Thyroid gland (tissue), 4 donors: ENCODE measurements around the gene PLA2G6. TPM values are rescaled to one million over a fixed set of nuclear protein-coding genes. Genes with fewer than 3 reads are reported as not detected.
"Not testable (repeated sequence)": the region's sequence is repeated elsewhere in the genome, so short reads cannot be mapped to it uniquely, and the experiment has no call there.

Experiments used
- DNase-seq, 2 donors: peaks; one replicate each; pipeline ENCODE4 v3.0.0-alpha.2; 2019
- H3K27ac ChIP-seq, 3 donors: fragments of 200-600 bp; sonication (generic); 1 replicate in 2 of 3; 2 replicates in 1 of 3; pipeline ENCODE4 v1.5.1; 2016 to 2019; ENCODE audit warnings: mild to moderate bottlenecking in 1 of 3, moderate library complexity in 1 of 3
- H3K27me3 ChIP-seq: fragments of 200-600 bp; sonication (generic); one replicate; pipeline ENCODE4 v1.5.1; 2019
- H3K36me3 ChIP-seq, 2 donors: fragments of 200-600 bp; sonication (generic); one replicate each; pipeline ENCODE4 v1.5.1; 2016 to 2019
- H3K4me1 ChIP-seq, 2 donors: fragments of 200-600 bp; sonication (generic); one replicate each; pipeline ENCODE4 v1.5.1; 2017 to 2019
- H3K4me3 ChIP-seq, 3 donors: fragments of 200-600 bp; sonication (generic); replicated peaks in 1 of 3; 1 replicate in 2 of 3; 2 replicates in 1 of 3; pipeline ENCODE4 v1.5.1; 2016; ENCODE audit warnings: mild to moderate bottlenecking in 1 of 3
- H3K9me3 ChIP-seq: fragments of 200-600 bp; sonication (generic); one replicate; pipeline ENCODE4 v1.5.1; 2017
- POLR2A ChIP-seq, 2 donors: fragments of 450-650 bp; IDR thresholded peaks; one replicate each; pipeline ENCODE4 v1.6.1; 2017; ENCODE audit warnings: antibody characterized with exemption in 2 of 2, mild to moderate bottlenecking in 2 of 2, moderate library complexity in 1 of 2
- WGBS, 2 donors: methylation state at CpG; one replicate each; pipeline ENCODE4 v1.1.5; 2017; 5-methylcytosine and 5-hydroxymethylcytosine counted together
- intact Hi-C: fragments of 100-400 bp; cut with DNase I; formaldehyde crosslinking; loops from one replicate; pipeline ENCODE4 v1.15.1; 2023
- total RNA-seq, 4 donors: library from RNA; depleted of rRNA; stranded (reverse); fragments of >200 nt; gene quantifications; one replicate each; pipeline ENCODE4 v1.2.3, GENCODE V29; 2016
- TF ChIP-seq, protein P1 (sequence below), 6 experiments: fragments of 200-600 bp in 3 of 6; fragments of 450-650 bp in 3 of 6; sonication (generic) in 3 of 6; IDR thresholded peaks; one replicate each; pipeline ENCODE4 v1.5.1; 2016 to 2019; ENCODE audit warnings: antibody characterized with exemption in 6 of 6, mild to moderate bottlenecking in 2 of 6, inconsistent platforms in 1 of 6, moderate library complexity in 1 of 6

PLA2G6 gene
- total RNA-seq, 4 donors from 2014 or later, result 106 to 122 (median 112) TPM

DNA sequence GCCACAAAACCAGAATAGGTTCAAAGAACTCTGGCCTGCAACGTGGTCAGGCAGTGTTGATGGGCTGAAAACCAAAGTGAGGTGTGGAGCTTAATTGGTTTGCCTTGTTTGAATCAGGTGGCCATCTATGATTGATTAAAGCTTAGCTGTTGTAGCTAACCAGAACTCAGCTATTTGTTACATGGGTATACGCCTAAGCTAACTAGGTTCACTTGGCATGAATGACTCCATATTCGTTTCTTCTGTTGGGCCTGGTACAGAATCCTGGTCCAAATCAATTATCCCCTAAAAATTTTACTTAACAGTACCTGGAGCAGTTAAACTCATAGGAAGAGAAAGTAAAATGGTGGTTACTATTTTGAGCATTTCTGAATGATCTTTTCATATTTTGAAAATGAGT is 63.4 kb downstream of the PLA2G6 start:
- no peak overlapping the region for H3K27ac ChIP-seq
- H3K9me3 ChIP-seq, result no peaks in the 10 kb centered on the region
- no peaks in the 10 kb centered on the region for H3K27me3 ChIP-seq
- H3K4me3 ChIP-seq, result no peak overlapping the region
- no peaks in the 10 kb centered on the region for H3K36me3 ChIP-seq
- DNase-seq, result no peak
- intact Hi-C loops, result no loop called here
- TF ChIP-seq, protein P1, sequence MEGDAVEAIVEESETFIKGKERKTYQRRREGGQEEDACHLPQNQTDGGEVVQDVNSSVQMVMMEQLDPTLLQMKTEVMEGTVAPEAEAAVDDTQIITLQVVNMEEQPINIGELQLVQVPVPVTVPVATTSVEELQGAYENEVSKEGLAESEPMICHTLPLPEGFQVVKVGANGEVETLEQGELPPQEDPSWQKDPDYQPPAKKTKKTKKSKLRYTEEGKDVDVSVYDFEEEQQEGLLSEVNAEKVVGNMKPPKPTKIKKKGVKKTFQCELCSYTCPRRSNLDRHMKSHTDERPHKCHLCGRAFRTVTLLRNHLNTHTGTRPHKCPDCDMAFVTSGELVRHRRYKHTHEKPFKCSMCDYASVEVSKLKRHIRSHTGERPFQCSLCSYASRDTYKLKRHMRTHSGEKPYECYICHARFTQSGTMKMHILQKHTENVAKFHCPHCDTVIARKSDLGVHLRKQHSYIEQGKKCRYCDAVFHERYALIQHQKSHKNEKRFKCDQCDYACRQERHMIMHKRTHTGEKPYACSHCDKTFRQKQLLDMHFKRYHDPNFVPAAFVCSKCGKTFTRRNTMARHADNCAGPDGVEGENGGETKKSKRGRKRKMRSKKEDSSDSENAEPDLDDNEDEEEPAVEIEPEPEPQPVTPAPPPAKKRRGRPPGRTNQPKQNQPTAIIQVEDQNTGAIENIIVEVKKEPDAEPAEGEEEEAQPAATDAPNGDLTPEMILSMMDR (IDR thresholded peaks at IDR 0.05), result no peak
- TF ChIP-seq POLR2A (IDR thresholded peaks at IDR 0.05), result no peak
- H3K4me1 ChIP-seq, result no peaks in the 10 kb centered on the region
- WGBS, 2 donors, result 88 to 94% methylated on average over 3 of the region's 3 CpGs

DNA sequence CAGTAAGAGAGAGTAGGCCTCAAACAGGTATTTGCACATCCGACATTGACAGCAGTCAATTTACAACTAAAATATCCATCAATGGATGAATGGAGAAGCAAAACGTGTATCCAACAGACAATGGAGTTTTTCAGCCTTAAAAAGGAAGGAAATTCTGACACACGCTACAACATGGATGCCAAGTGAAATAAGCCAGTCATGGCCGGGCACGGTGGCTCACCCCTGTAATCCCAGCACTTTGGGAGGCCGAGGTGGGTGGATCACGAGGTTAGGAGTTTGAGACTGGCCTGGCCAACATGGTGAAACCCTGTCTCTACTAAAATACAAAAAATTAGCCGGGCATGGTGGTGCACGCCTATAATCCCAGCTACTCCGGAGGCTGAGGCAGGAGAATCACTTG is 64.1 kb downstream of the PLA2G6 start:
- H3K4me3 ChIP-seq, H3K4me1 ChIP-seq, H3K9me3 ChIP-seq, H3K27me3 ChIP-seq, DNase-seq, H3K27ac ChIP-seq, H3K36me3 ChIP-seq, intact Hi-C loops: not testable (repeated sequence)
- 88 to 93% methylated on average over 10 of the region's 10 CpGs for WGBS, 2 donors

DNA sequence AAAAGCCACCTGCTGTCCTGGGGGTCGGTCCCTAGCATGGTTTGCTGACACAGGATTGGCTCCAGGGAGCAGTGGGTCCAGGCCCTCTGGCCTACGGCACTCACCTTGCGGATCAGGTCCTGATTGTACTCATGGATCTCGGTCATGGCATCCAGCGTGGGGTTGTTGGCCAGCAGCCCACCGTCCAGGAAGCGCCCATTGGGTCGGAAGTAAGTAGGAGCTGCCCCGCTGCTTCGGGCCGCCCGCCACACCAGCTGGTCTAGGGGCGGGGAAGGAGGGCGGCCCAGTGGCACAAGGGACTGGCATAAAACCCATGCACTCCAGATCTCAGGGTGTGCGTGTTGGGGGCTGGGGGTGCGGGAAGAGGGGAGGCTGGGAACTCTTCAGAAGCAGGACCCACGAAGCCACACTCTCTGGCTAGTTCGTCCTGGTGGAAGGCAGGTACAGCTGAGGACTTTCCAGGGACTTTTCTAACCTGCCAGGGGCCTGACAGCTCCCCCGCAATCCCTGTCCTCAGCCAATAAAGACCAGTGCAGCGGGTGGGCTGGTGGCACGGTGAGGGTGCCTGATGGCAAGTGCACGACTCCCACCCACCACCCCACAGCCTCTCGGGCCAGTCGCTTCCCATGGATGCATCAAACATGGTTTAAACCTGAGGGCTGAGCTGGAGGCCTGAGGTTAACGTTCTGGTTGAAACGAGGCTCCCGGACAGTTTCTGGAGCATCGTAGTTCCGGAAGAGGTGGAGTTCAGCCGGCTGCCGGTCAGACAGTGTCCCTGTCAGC is 66.0 kb downstream of the PLA2G6 start:
- Histone ChIP-seq H3K4me3 (no peak overlapping the region), H3K36me3 (no peaks in the 10 kb centered on the region), H3K4me1 (no peaks in the 10 kb centered on the region), H3K27ac (no peak overlapping the region), H3K27me3 (no peaks in the 10 kb centered on the region), H3K9me3 (no peaks in the 10 kb centered on the region)
- 97 to 98% methylated on average over 17 to 24 of the region's 31 CpGs for WGBS, 2 donors
- DNase-seq, result no peak
- intact Hi-C loops, result no loop called here
- TF ChIP-seq, protein P1 (IDR thresholded peaks at IDR 0.05), result no peak
- TF ChIP-seq POLR2A (IDR thresholded peaks at IDR 0.05), result no peak

DNA sequence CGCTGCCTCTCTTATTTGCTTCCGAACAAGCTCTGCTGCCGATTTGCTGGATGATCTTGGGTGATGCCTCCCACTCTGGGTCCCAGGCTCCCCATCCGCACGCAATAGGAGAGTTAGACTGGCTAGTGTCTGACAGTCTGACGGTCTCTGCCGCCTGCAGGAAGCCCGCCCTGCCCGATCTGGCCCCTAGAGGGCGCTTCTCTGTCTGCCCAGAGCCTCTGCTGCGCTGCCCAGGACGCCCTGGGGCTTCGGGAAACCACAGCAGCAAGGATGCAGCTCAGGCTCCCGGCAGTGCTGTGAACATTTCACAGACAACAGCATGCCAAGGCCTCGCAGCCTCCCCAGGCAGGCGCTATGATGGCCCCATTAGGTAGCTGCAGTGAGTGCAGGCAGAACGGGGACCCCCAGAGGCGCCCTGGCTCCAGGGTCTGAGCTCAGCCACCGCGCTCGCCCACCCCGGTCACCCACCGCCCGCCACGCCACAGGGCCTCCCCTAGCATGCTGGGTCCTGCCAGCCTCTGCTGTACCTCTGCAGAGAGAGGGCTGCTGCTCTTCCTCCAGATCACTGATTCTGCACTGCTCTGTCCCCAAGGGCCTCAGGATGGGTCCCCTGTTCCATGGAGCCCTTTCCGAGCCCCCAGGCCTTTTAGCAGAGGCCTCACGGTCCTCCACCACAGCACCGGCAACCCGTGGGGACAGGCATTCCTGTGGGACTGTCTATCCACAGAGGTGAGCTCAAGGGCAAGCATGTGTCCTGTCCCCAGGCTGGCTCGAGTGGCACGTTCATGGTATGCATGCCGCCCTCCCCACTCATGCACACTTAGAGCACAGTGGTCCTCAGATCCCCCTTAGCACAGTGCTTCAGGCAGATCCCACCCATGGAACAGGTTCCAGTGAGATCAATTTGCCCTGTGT is 66.9 kb downstream of the PLA2G6 start:
- Histone ChIP-seq H3K4me3 (no peak overlapping the region), H3K36me3 (no peaks in the 10 kb centered on the region), H3K4me1 (no peaks in the 10 kb centered on the region), H3K27ac (no peak overlapping the region), H3K9me3 (no peaks in the 10 kb centered on the region), H3K27me3 (no peaks in the 10 kb centered on the region)
- peak; percentile 81 to 83 for DNase-seq
- WGBS, 2 donors, result 46 to 50% methylated on average over 25 to 26 of the region's 32 CpGs
- TF ChIP-seq, protein P1 (IDR thresholded peaks at IDR 0.05), result peak; percentile 72 to 95 (median 84)
- TF ChIP-seq POLR2A (IDR thresholded peaks at IDR 0.05), result no peak
- intact Hi-C loops, result loop anchor here (5.0 kb wide), 1 partner anchor 238 kb away; no protein-coding TSS in a partner anchor

DNA sequence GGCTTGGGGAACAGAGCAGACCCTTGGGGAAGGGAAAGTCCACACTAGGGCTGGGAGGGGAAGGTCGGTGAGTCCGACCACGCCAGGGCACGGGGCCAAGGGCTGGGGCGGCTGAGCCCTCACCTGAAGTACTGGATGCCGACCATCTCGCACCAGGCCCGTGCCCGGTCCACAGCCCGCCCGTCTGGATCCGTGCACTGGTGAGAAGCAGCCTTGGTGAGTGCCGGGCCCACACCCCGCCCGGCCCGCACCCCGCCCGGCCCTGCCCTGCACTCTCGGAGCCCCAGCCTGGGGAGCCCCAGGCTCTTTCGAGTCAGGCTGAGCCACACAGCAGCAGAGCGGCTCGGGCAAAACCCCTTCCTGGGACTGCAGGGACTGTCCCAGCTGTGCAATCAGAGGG is 69.2 kb downstream of the PLA2G6 start:
- TF ChIP-seq POLR2A (IDR thresholded peaks at IDR 0.05), result no peak
- TF ChIP-seq, protein P1 (IDR thresholded peaks at IDR 0.05), result no peak
- WGBS, 2 donors, result 95 to 96% methylated on average over 22 of the region's 22 CpGs
- Histone ChIP-seq H3K36me3 (no peaks in the 10 kb centered on the region), H3K9me3 (no peaks in the 10 kb centered on the region), H3K4me1 (no peaks in the 10 kb centered on the region), H3K4me3 (no peak overlapping the region), H3K27me3 (no peaks in the 10 kb centered on the region), H3K27ac (no peak overlapping the region)
- intact Hi-C loops, result loop anchor here (5.0 kb wide), 1 partner anchor 240 kb away; no protein-coding TSS in a partner anchor
- DNase-seq, result no peak
